ENCODE measurements around the gene CCR7.

CCR7 gene

DNA sequence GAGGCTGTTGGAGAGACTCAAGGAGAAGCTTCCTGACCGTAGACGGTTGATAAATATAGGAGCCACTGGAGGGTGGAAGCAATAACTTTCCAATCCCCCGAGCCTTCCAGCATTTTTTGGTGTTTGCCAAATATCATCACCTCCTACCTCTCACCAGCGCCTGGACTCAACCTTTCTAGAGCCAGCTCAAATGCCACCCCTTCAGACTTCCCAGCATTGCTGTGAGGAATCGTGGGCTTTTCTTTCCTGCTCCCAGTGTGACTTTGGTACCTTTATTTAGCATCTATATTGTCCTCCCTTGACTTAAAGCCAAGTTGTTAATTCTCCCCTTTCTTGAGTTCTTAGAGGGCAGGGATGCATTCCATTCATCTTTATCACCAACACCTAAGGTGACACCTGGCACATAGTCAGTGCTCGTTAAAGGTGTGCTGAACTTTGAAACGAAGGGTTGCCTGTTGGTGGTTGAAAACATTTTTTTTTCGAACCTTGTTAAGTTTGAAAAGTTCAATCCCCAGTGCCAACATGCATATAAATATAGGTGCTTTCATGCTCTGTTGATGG, 35.3 kb upstream of the CCR7 start:
- DNase-seq (ENCODE audit: low read depth) = peak; percentile 15
- H3K4me3 ChIP-seq (ENCODE audit: low read length) = no peak overlapping the region
- TF ChIP-seq CTCF (IDR thresholded peaks at IDR 0.05; ENCODE audit: insufficient read depth, low read depth, low read length, missing control alignments) = no peak

DNA sequence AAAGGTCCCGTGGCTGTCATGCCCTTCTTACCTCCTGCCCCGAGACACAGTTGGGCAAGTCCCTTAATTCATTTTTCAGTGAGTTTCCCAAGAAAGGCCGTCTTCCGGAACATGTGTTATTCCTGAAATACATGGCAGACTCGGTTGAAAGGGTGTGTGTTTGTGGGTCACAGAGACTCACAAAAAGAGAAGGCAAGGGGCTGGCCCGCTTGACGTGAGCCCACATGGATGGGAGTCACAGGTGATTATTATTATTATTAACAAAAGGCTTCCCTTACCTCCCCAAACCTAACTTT, 34.1 kb upstream of the CCR7 start:
- TF ChIP-seq CTCF (IDR thresholded peaks at IDR 0.05; ENCODE audit: insufficient read depth, low read depth, low read length, missing control alignments) = no peak
- no peak overlapping the region for H3K4me3 ChIP-seq (ENCODE audit: low read length)
- no peak for DNase-seq (ENCODE audit: low read depth)

DNA sequence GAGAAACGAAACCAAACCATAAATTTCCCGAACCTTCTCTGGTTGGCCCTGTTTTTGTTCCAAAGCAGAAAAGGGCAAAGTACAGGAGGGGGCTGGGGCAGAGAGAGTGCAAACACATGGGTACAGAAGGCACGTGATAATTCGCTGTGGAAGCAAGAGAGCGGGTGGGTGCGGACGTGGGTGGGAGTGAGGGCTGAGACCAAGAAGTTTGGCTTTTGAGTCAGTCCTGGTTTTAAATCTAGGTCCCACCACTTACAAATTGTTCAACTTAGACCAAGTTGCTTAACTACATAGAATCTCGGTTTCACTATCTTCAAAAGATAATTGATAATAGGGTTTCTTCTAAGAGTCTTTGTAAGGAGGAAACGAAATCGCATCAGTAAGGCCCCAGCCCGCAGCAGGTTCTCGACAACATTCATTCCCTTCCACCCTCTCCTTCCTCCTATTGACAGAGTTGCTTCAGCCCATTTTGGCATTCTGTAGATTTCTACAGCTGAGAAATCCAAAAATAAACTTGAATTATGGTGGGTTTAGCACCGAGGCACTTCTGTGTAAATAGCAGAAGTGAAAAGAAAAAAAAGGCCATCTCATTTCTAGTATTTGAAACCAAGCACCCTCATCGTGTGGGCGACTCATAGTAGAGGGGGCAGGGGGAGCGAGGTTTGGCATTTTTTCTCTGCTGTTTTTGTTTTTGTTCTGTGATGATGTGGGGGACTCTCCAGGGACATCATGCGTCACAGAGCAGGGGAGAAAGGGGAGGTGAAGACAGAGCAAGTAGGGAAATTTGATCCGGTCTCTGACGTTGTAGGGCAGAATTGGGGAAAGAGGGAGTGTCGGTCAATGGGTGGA, 33.6 kb upstream of the CCR7 start:
- no peak overlapping the region for H3K4me3 ChIP-seq (ENCODE audit: low read length)
- DNase-seq (ENCODE audit: low read depth) = no peak
- no peak for TF ChIP-seq CTCF (IDR thresholded peaks at IDR 0.05; ENCODE audit: insufficient read depth, low read depth, low read length, missing control alignments)

- no peak for DNase-seq (ENCODE audit: low read depth)
- no peak overlapping the region for H3K4me3 ChIP-seq (ENCODE audit: low read length)
- TF ChIP-seq CTCF (IDR thresholded peaks at IDR 0.05; ENCODE audit: insufficient read depth, low read depth, low read length, missing control alignments) = no peak
These were observed 33.0 kb upstream of the CCR7 start for GRCh38 chr17:40598301-40598618.

DNA sequence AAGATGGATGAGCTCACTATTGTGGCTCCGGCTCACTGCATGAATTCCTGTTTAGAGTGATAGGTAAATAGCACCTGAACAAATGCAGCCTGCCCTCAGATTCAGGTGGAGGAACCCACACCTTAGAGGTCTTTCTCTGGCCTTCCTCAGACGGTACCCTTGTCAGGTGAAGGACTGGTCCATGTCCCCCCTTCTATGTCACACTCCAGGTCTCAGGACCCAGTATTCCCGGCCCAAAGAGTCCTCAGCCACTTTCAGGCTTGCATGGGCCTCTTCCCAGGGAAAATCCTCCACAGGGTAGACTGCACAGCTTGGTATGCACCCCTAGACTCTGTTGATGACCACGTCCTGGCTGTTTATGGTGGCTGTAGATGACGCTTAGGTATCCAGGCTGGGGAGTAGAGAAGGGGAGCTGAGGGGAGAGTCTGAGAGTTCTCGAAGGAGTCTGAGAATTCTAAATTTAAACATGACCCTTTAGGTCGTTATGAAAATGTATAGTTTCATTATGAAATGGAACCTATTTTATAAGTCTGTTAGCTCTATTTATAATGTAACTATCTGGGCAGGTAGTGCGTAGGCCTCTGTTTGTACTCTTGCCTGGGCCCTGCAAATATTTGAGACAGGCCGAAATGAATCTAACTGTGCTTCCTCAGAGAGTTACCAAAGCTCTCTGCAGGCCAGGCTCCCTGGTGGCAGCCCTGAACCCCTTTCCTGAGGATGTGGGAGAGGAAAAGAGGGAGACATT, 32.5 kb upstream of the CCR7 start:
- no peak for TF ChIP-seq CTCF (IDR thresholded peaks at IDR 0.05; ENCODE audit: insufficient read depth, low read depth, low read length, missing control alignments)
- no peak overlapping the region for H3K4me3 ChIP-seq (ENCODE audit: low read length)
- DNase-seq (ENCODE audit: low read depth) = no peak

DNA sequence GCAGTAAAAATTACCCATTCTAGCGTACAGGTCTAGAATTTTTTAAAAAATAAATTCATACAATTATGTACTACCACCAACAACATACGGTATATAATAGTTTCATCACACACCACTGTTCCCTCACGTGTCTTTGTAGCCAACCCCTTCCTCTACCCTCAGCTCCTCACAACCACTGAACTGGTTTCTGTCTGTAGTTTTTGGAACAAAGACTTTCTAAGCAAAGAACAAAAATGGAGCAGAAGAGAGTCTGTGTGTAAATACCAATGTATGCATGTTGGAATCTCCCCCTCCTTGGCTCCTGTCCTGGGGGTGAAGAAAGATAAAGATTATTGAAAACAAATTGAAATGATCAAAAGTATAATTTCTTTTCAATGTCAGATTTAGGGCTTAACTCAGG, 31.9 kb upstream of the CCR7 start:
- TF ChIP-seq CTCF (IDR thresholded peaks at IDR 0.05; ENCODE audit: insufficient read depth, low read depth, low read length, missing control alignments) = no peak
- DNase-seq (ENCODE audit: low read depth) = no peak
- H3K4me3 ChIP-seq (ENCODE audit: low read length) = no peak overlapping the region
